Activated CD4-positive, alpha-beta T cell treated with anti-CD3 and anti-CD28 coated beads for 36 hours (primary cell): ENCODE results near the gene TYW1. TPM values are rescaled to one million over a fixed set of nuclear protein-coding genes. Genes with fewer than 3 reads are reported as not detected.
"Not testable (repeated sequence)": the region's sequence is repeated elsewhere in the genome, so short reads cannot be mapped to it uniquely, and the experiment has no call there.

ENCODE experiments used
- ATAC-seq: fragments of 200-7000 bp; cut with Tn5 transposase; one replicate; pipeline ENCODE4 v1.10.0; 2021; ENCODE audit warnings: mild to moderate bottlenecking, moderate library complexity
- CTCF ChIA-PET: fragments of 350-600 bp; sonication (Branson Sonifier 250); formaldehyde crosslinking; loops from one replicate; lab custom pipeline; 2021; ENCODE audit warnings: antibody characterized with exemption; lab: Charles Lee
- POLR2A ChIA-PET: fragments of 350-600 bp; sonication (Branson Sonifier 250); formaldehyde crosslinking; loops from one replicate; lab custom pipeline; 2021; ENCODE audit warnings: antibody characterized with exemption, inconsistent platforms; lab: Charles Lee
- DNase-seq: peaks from one replicate; pipeline ENCODE4 v3.0.0-alpha.2; 2020
- H3K27ac Mint-ChIP-seq: one replicate; pipeline ENCODE4 v1.8.0; 2021; ENCODE audit warnings: mixed read lengths
- H3K27me3 Mint-ChIP-seq: one replicate; pipeline ENCODE4 v1.8.0; 2021; ENCODE audit warnings: mixed read lengths
- H3K36me3 Mint-ChIP-seq: one replicate; pipeline ENCODE4 v1.8.0; 2021; ENCODE audit warnings: low read depth, mixed read lengths
- H3K4me1 Mint-ChIP-seq: one replicate; pipeline ENCODE4 v1.8.0; 2021; ENCODE audit warnings: mixed read lengths
- H3K4me3 Mint-ChIP-seq: one replicate; pipeline ENCODE4 v1.8.0; 2021; ENCODE audit warnings: mild to moderate bottlenecking, moderate library complexity, mixed read lengths
- H3K9me3 Mint-ChIP-seq: one replicate; pipeline ENCODE4 v1.8.0; 2021; ENCODE audit warnings: low read depth, mixed read lengths
- intact Hi-C, 2 experiments: fragments of 100-400 bp; cut with DNase I in 1 of 2; cut with micrococcal nuclease in 1 of 2; formaldehyde crosslinking; loops; one replicate each; pipeline versions ENCODE4 v1.14.2 to v1.15.1; 2022 to 2024; cut with DNase I, micrococcal nuclease
- total RNA-seq, 2 experiments: library from RNA; stranded (reverse); gene quantifications; one replicate each; pipeline ENCODE4 v1.2.3, GENCODE V29; 2021

The TYW1 gene, protein sequence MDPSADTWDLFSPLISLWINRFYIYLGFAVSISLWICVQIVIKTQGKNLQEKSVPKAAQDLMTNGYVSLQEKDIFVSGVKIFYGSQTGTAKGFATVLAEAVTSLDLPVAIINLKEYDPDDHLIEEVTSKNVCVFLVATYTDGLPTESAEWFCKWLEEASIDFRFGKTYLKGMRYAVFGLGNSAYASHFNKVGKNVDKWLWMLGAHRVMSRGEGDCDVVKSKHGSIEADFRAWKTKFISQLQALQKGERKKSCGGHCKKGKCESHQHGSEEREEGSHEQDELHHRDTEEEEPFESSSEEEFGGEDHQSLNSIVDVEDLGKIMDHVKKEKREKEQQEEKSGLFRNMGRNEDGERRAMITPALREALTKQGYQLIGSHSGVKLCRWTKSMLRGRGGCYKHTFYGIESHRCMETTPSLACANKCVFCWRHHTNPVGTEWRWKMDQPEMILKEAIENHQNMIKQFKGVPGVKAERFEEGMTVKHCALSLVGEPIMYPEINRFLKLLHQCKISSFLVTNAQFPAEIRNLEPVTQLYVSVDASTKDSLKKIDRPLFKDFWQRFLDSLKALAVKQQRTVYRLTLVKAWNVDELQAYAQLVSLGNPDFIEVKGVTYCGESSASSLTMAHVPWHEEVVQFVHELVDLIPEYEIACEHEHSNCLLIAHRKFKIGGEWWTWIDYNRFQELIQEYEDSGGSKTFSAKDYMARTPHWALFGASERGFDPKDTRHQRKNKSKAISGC
- total RNA-seq, result 10 to 100 TPM; 13.1 to 14.7 TPM

DNA sequence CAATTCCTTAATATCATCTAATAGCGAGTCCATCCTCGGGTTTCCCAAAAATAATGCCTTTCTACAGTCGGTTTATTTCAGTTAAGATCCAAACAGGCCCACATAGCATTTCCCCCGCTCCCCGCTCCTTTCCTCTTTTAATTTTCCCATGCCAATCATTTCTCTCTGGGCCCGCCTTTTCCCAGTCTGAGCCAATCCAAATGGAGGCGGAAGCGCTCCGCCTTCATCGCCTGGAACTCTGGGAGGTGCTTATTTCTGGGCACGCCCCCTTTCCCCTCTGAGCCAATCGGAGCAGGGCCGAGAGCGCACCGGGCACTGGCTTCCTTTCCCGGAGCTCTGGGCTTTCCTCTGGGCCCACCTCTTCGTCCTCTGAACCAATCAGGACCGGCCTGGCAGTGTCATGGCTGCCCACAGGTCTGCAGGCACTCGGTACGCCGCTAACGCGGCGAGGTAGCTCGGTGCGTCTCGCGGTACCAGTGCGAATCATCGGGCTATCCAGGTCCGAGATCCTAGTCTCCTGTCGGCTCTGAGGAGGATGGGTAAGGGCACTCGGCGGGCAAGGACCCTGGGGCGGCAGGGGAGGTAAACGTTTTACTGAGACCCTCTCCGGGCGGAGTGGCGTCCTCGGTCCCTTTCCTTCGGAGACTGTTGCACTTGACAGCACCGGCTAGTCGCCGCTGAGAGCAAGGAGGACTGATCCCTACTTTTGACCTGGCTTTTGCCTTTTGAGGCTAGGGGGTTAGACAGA is at the start of gene TYW1:
Gene TYW1 (plus strand): TSS at position 390 of the 748 bp plus-strand sequence. CDS start 146 bp downstream, at position 536.
- H3K36me3 Mint-ChIP-seq, result peaks cover 23% of the 10 kb centered on the region
- DNase-seq (peak; percentile 99), ATAC-seq (peak; percentile 92)
- POLR2A ChIA-PET, result interaction anchor here (1.1 kb wide), 1 partner anchor 152 kb away, joined by 4 read pairs; no protein-coding TSS in a partner anchor
- H3K4me3 Mint-ChIP-seq, result peak within 1 kb of the TSS; percentile 97
- H3K4me1 Mint-ChIP-seq, result peaks cover 32% of the 10 kb centered on the region
- intact Hi-C loops, result loop anchor here (1.0 to 10.0 kb wide), 12 partner anchors 75 to 1622 kb away; partner anchors contain the start of genes GUSB (in 2 of the 2), ASL (in 1 of the 2), RABGEF1 (in 1 of the 2) and TMEM248 (in 1 of the 2)
- H3K27me3 Mint-ChIP-seq, H3K9me3 Mint-ChIP-seq: not testable (repeated sequence)
- peak within 1 kb of the TSS; percentile 99 for H3K27ac Mint-ChIP-seq
- CTCF ChIA-PET, result interaction anchor here (0.7 to 2.2 kb wide), 2 partner anchors 152 to 171 kb away, joined by 3 to 13 read pairs; no protein-coding TSS in a partner anchor

DNA sequence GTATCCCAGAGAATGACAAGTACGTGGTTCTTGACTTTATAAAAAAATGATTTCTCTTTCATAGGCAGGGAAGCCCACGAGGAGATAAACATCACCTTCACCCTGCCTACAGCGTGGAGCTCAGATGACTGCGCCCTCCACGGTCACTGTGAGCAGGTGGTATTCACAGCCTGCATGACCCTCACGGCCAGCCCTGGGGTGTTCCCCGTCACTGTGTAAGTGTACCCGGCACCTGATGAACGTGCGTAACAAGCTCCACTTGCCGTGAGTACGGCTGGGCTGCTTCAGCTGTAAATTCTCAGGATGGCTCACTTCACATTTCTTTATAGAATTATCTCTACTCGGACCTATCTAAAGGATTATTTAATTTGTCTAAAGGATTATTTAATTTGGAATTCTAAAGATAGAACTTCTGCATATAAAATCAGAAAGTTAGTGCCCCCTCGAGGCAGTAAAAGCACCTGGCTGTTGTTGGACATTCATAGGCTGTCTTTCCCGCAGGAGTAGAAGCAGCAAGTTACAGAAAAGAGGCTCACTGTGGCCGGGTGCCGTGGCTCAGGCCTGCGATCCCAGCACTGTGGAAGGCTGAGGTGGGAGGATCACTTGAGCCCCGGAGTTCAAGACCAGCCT is 48.0 kb upstream of the TYW1 start:
- POLR2A ChIA-PET, result no interaction called here
- intact Hi-C loops, result no loop called here
- no peak overlapping the region for H3K4me3 Mint-ChIP-seq
- H3K4me1 Mint-ChIP-seq, result no peaks in the 10 kb centered on the region
- ATAC-seq (no peak), DNase-seq (no peak)
- no peaks in the 10 kb centered on the region for H3K9me3 Mint-ChIP-seq
- peaks cover 53% of the 10 kb centered on the region for H3K36me3 Mint-ChIP-seq
- H3K27ac Mint-ChIP-seq, result no peak overlapping the region
- no peaks in the 10 kb centered on the region for H3K27me3 Mint-ChIP-seq
- CTCF ChIA-PET, result no interaction called here

DNA sequence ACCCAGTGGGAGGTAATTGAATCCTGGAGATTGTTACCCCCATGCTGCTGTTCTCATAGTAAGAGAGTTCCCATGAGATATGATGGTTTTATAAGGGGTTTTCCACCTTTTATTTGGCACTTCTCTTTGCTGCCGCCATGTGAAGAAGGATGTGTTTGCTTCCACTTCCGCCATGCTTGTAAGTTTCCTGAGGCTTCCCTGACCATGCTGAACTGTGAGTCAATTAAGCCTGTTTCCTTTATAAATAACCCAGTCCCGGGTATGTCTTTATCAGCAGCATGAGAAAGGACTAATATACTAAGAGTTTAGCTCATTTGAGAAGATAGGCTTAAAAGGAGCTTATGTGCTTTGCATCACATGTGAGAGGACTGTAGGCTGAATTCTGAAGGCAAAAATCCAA is 46.3 kb upstream of the TYW1 start:
- Mint-ChIP-seq H3K27ac (no peak overlapping the region), H3K4me3 (no peak overlapping the region), H3K27me3 (no peaks in the 10 kb centered on the region), H3K9me3 (no peaks in the 10 kb centered on the region), H3K36me3 (peaks cover 44% of the 10 kb centered on the region), H3K4me1 (no peaks in the 10 kb centered on the region)
- POLR2A ChIA-PET, result no interaction called here
- CTCF ChIA-PET, result no interaction called here
- ATAC-seq (no peak), DNase-seq (no peak)
- intact Hi-C loops, result no loop called here

DNA sequence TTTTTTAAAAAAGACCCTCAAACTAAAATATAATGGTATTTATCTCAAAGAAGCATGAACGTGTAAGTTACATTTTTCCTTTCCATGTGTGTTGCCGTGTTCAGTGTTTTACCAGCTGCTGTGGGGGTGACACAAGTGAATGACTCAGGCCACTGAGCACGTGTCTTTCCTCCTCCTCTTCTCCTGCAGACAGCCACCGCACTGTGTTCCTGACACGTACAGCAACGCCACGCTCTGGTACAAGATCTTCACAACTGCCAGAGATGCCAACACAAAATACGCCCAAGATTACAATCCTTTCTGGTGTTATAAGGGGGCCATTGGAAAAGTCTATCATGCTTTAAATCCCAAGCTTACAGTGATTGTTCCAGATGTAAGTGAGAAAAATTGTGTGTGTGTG is 45.9 kb upstream of the TYW1 start:
- ATAC-seq (no peak), DNase-seq (no peak)
- peaks cover 43% of the 10 kb centered on the region for H3K36me3 Mint-ChIP-seq
- no peak overlapping the region for H3K27ac Mint-ChIP-seq
- no peaks in the 10 kb centered on the region for H3K27me3 Mint-ChIP-seq
- ChIA-PET POLR2A (no interaction called here), CTCF (no interaction called here)
- intact Hi-C loops, result no loop called here
- peaks cover under 1% of the 10 kb centered on the region for H3K4me1 Mint-ChIP-seq
- H3K4me3 Mint-ChIP-seq, result no peak overlapping the region
- no peaks in the 10 kb centered on the region for H3K9me3 Mint-ChIP-seq

DNA sequence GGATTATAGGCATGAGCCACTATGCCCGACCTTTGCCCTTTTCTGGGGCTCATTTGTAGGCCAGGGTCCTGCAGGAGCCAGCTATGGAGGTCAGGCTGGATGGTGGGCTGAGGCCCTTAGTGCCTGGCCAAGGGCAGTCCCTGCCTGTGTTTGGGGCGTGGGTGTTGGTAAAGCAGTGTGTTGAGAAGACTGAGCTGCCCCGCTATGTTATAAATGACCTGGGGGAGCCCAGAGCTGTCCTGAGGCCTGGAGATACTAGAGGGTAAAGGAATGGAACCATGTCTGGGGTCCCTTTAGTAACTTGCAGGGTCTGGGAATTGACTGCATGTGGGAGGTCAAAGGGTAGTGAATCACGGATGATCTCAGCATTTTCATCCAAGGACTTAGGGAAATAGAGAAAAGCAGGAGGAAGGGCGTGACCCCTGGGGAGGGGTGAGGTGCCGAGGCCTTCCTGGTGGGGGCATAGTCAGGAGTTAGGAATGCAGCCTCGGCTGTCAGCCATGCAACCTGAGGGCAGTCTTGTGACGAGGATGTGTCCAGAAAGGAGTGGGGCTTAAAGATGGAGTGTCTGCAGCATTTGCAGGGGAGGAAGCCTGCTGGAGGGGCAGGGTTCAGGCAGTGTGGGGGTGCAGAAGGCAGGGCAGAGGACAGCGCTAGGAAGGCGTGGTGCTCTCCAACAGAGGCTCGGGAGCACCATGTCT is 44.1 kb upstream of the TYW1 start:
- ATAC-seq, result no peak
- intact Hi-C loops, result no loop called here

DNA sequence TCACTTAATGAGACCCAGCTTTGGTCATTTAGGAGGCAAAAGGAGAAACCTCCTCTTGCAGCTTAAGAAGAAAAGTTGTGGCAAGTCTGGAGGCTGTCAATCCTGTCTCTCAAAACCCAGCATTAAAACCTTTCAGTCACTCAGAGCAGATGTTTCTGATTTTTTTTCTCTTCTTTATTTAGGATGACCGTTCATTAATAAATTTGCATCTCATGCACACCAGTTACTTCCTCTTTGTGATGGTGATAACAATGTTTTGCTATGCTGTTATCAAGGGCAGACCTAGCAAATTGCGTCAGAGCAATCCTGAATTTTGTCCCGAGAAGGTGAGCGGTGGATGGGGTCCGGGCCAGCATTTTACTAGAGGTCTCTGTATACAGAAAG is 43.6 kb upstream of the TYW1 start:
- CTCF ChIA-PET, result no interaction called here
- POLR2A ChIA-PET, result no interaction called here
- intact Hi-C loops, result no loop called here
- no peak overlapping the region for H3K27ac Mint-ChIP-seq
- H3K27me3 Mint-ChIP-seq, result no peaks in the 10 kb centered on the region
- DNase-seq (no peak), ATAC-seq (no peak)
- H3K4me1 Mint-ChIP-seq, result peaks cover 6% of the 10 kb centered on the region
- no peaks in the 10 kb centered on the region for H3K9me3 Mint-ChIP-seq
- H3K36me3 Mint-ChIP-seq, result peaks cover 53% of the 10 kb centered on the region
- H3K4me3 Mint-ChIP-seq, result no peak overlapping the region

More for the DNA sequence above, 44.1 kb upstream of the TYW1 start:
- ChIA-PET POLR2A (no interaction called here), CTCF (interaction anchor here (1.6 kb wide), 1 partner anchor 11 kb away, joined by 8 read pairs; no protein-coding TSS in a partner anchor)
- Mint-ChIP-seq H3K4me1 (peaks cover 6% of the 10 kb centered on the region), H3K4me3 (no peak overlapping the region), H3K27me3 (no peaks in the 10 kb centered on the region), H3K36me3 (peaks cover 51% of the 10 kb centered on the region), H3K27ac (no peak overlapping the region), H3K9me3 (no peaks in the 10 kb centered on the region)
- no peak for DNase-seq

DNA sequence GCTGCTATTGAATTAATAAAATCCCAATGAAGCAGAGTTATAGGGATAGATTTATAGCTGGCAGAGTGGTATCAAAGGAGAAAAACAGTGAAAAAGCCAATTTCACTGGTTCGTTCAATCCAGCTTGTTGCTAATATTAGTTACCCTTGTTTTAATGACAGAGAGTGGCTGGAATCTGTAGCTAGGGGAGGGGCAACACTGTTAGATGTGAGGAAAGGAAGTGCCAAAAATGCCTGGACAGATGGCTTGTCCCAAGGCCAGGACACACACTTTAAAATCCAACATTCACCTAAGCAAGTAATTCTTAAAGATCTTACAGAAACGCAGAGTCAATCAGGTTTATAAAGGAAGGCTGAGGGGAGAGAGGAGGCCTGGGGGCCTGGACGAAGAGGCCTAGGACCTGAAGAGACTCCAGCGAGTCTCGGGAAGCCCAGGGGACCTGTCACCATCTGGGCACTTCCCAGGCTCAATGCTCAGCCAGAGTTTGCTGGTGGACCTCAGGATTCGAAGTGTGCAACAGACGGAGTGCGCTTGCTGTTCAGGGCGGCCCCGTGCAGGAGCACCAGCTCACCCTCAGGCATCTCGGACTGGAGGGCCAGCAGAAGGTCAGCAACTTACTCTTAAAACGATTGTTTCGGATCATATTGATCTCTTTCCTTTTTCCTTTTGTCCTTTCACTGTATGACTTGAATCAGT is 38.9 kb upstream of the TYW1 start:
- no peak for ATAC-seq
- DNase-seq, result no peak
- Mint-ChIP-seq H3K27ac (no peak overlapping the region), H3K36me3 (peaks cover 43% of the 10 kb centered on the region), H3K4me3 (no peak overlapping the region), H3K4me1 (peaks cover 6% of the 10 kb centered on the region), H3K9me3 (no peaks in the 10 kb centered on the region), H3K27me3 (no peaks in the 10 kb centered on the region)
- CTCF ChIA-PET, result interaction anchor here (0.5 kb wide), 1 partner anchor 17 kb away, joined by 4 read pairs; no protein-coding TSS in a partner anchor
- intact Hi-C loops, result no loop called here
- POLR2A ChIA-PET, result no interaction called here

DNA sequence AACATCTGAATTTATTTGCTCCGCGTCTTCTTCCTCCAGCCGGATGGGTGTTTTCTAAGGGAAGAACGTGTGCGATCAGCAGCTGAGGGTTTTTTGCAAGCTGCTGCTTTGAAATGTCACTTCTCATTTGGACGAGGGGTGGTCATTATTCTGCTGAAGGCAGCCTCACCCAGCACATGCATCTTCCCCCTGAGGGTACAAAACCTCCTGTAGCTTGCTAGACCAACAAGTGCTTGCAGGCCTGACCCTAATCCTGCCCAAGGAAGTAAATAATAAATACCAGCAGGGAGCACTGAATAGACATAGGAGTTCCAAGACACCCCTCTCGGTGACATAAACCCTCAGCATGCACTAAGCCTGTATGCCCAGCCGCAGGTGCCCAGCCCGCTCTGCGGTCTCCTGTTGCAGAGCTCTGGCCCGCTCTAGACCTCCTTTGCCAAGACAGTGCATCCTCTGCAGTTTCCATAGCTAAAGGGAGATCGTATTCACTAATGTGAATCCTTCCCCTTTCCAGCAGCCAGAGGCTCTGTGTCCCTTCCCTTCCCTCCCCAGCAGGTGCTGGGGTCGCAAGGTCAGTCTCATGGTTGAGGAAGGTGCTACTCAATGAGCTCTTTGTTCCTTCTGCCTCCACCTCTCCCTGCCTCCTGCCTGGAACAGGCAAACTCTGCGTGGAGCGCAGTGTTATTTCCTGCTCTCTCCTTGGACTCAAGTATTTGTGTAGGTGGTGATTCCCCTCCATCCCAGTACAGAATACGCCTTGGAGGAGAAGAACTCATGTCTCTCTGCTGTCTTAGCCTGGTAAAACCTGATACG is 37.9 kb upstream of the TYW1 start:
- no peak for DNase-seq
- Mint-ChIP-seq H3K9me3 (no peaks in the 10 kb centered on the region), H3K27ac (no peak overlapping the region), H3K27me3 (no peaks in the 10 kb centered on the region), H3K4me3 (no peak overlapping the region), H3K4me1 (peaks cover 6% of the 10 kb centered on the region), H3K36me3 (peaks cover 37% of the 10 kb centered on the region)
- CTCF ChIA-PET, result no interaction called here
- intact Hi-C loops, result no loop called here
- POLR2A ChIA-PET, result no interaction called here
- ATAC-seq, result no peak

DNA sequence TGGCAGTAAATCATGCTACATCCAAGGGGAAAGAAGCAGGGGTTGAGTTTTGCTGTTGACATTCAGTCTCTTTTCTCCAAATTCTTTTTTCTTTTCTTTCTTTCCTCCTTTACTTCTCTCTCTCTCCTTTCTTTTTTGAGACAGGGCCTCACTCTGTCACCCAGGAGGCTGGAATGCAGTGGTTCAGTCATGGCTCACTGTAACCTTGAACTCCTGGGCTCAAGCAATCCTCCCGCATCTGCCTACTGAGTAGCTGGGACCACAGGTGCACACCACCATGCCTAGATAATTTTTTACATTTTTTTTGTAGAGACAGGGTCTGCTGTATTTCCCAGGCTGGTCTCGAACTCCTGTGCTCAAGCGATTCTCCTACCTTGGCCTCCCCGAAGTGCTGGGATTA is 36.4 kb upstream of the TYW1 start:
- ChIA-PET POLR2A (no interaction called here), CTCF (no interaction called here)
- Mint-ChIP-seq H3K27me3 (no peaks in the 10 kb centered on the region), H3K9me3 (no peaks in the 10 kb centered on the region), H3K4me3 (no peak overlapping the region), H3K4me1 (peaks cover 6% of the 10 kb centered on the region), H3K36me3 (peaks cover 33% of the 10 kb centered on the region), H3K27ac (no peak overlapping the region)
- no peak for DNase-seq
- intact Hi-C loops, result no loop called here
- ATAC-seq, result no peak

DNA sequence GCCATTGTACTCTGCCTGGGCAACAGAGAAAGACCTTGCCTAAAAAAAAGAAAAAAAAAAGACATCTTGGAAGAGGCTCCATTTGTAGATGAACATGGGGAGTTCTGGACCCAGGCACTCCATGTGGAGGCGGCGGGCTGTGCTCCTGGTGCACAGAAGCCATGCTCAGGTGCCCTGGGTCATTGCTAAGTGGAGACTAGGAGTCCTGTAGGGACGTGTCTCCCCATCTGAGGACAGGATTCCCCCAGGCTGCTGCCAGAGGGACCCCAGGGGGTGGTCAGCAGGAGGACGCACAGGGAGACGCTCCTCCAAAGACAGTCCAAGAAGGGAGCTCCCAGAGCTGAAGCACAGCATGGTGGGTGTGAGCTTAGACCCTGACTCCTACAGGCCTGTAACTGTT is 35.5 kb upstream of the TYW1 start:
- DNase-seq (no peak), ATAC-seq (no peak)
- ChIA-PET POLR2A (no interaction called here), CTCF (no interaction called here)
- Mint-ChIP-seq H3K4me3 (no peak overlapping the region), H3K27me3 (no peaks in the 10 kb centered on the region), H3K36me3 (peaks cover 27% of the 10 kb centered on the region), H3K27ac (no peak overlapping the region), H3K4me1 (peaks cover 2% of the 10 kb centered on the region), H3K9me3 (no peaks in the 10 kb centered on the region)
- intact Hi-C loops, result no loop called here
